ENCODE measurements around the gene HNRNPA3. TPM values are rescaled to one million over a fixed set of nuclear protein-coding genes. Genes with fewer than 3 reads are reported as not detected.

Gene HNRNPA3
- total and polyA plus RNA-seq, 2 experiments from 2014 or later, result 151 to 290 TPM

DNA sequence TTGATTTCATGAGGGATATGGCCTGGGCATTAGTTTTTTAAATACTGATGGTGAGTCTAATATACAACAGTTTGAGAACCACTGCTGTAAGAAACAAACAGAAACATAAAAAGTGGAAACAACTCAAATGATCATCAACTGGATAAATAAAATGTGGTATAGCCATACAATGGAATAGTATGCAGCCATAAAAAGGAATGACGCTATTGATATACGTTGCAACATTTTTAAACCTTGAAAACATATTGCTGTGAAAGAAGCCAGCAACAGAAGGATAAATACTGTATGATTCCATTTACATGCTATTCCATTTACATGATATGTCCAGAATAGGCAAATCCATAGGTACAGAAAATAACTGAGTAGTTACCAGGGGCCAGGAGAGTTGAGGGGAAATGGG lies 45.5 kb downstream of the HNRNPA3 start (continued):
- TF ChIP-seq, protein P1, sequence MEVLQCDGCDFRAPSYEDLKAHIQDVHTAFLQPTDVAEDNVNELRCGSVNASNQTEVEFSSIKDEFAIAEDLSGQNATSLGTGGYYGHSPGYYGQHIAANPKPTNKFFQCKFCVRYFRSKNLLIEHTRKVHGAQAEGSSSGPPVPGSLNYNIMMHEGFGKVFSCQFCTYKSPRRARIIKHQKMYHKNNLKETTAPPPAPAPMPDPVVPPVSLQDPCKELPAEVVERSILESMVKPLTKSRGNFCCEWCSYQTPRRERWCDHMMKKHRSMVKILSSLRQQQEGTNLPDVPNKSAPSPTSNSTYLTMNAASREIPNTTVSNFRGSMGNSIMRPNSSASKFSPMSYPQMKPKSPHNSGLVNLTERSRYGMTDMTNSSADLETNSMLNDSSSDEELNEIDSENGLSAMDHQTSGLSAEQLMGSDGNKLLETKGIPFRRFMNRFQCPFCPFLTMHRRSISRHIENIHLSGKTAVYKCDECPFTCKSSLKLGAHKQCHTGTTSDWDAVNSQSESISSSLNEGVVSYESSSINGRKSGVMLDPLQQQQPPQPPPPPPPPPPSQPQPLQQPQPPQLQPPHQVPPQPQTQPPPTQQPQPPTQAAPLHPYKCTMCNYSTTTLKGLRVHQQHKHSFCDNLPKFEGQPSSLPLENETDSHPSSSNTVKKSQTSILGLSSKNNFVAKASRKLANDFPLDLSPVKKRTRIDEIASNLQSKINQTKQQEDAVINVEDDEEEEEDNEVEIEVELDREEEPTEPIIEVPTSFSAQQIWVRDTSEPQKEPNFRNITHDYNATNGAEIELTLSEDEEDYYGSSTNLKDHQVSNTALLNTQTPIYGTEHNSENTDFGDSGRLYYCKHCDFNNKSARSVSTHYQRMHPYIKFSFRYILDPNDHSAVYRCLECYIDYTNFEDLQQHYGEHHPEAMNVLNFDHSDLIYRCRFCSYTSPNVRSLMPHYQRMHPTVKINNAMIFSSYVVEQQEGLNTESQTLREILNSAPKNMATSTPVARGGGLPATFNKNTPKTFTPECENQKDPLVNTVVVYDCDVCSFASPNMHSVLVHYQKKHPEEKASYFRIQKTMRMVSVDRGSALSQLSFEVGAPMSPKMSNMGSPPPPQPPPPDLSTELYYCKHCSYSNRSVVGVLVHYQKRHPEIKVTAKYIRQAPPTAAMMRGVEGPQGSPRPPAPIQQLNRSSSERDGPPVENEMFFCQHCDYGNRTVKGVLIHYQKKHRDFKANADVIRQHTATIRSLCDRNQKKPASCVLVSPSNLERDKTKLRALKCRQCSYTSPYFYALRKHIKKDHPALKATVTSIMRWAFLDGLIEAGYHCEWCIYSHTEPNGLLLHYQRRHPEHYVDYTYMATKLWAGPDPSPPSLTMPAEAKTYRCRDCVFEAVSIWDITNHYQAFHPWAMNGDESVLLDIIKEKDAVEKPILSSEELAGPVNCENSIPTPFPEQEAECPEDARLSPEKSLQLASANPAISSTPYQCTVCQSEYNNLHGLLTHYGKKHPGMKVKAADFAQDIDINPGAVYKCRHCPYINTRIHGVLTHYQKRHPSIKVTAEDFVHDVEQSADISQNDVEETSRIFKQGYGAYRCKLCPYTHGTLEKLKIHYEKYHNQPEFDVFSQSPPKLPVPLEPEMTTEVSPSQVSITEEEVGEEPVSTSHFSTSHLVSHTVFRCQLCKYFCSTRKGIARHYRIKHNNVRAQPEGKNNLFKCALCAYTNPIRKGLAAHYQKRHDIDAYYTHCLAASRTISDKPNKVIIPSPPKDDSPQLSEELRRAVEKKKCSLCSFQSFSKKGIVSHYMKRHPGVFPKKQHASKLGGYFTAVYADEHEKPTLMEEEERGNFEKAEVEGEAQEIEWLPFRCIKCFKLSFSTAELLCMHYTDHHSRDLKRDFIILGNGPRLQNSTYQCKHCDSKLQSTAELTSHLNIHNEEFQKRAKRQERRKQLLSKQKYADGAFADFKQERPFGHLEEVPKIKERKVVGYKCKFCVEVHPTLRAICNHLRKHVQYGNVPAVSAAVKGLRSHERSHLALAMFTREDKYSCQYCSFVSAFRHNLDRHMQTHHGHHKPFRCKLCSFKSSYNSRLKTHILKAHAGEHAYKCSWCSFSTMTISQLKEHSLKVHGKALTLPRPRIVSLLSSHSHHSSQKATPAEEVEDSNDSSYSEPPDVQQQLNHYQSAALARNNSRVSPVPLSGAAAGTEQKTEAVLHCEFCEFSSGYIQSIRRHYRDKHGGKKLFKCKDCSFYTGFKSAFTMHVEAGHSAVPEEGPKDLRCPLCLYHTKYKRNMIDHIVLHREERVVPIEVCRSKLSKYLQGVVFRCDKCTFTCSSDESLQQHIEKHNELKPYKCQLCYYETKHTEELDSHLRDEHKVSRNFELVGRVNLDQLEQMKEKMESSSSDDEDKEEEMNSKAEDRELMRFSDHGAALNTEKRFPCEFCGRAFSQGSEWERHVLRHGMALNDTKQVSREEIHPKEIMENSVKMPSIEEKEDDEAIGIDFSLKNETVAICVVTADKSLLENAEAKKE (CRISPR knock-in tag; IDR thresholded peaks at IDR 0.05), result no peak
- TF ChIP-seq POLR2AphosphoS5 (IDR thresholded peaks at IDR 0.05; ENCODE audit: low read depth) (no peak), CREB1 (CRISPR knock-in tag; IDR thresholded peaks at IDR 0.05; ENCODE audit: low read depth) (no peak), NANOG (IDR thresholded peaks at IDR 0.05; ENCODE audit: borderline replicate concordance) (no peak), JUNB (IDR thresholded peaks at IDR 0.05; ENCODE audit: unreplicated experiment) (no peak)

DNA sequence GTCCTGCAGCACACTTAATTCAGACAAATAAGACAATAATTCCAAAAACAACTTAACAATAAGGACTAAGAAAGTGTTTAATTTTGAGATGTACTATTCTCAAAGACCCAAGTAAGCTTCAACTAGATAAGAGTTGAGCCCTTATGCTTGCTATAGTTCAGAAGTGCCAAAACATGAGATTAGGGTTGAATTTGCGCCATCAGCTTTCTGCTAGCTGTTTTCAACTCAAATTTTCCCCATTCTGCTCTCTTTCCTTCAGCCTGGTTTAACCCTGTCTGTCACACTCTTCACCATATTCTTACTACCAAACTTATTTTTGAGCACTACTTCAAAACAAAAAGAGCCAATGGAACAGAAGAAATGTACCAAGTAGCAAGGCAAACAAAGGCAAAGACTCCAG lies 47.8 kb downstream of the HNRNPA3 start:
- Mint-ChIP-seq H3K27ac (no peak overlapping the region), H3K27me3 (ENCODE audit: insufficient read depth, low read depth, poor library complexity) (peaks cover 8% of the 10 kb centered on the region), H3K36me3 (ENCODE audit: low read depth) (peaks cover 34% of the 10 kb centered on the region), H3K9me3 (peaks cover 21% of the 10 kb centered on the region), H3K4me1 (peaks cover 40% of the 10 kb centered on the region), H3K4me3 (no peak overlapping the region)
- H3K4me1 ChIP-seq (ENCODE audit: insufficient read depth), result peaks cover 25% of the 10 kb centered on the region
- no peaks in the 10 kb centered on the region for H3K9me2 ChIP-seq (ENCODE audit: insufficient read depth)
- TF ChIP-seq CREB1 (CRISPR knock-in tag; IDR thresholded peaks at IDR 0.05; ENCODE audit: low read depth), result no peak
- TF ChIP-seq STAT1 (IDR thresholded peaks at IDR 0.05; ENCODE audit: unreplicated experiment), result no peak
- no peak for TF ChIP-seq ZNF331 (CRISPR knock-in tag; IDR thresholded peaks at IDR 0.05; ENCODE audit: low read depth)
- TF ChIP-seq NANOG (IDR thresholded peaks at IDR 0.05; ENCODE audit: borderline replicate concordance), result no peak
- TF ChIP-seq, protein P2, sequence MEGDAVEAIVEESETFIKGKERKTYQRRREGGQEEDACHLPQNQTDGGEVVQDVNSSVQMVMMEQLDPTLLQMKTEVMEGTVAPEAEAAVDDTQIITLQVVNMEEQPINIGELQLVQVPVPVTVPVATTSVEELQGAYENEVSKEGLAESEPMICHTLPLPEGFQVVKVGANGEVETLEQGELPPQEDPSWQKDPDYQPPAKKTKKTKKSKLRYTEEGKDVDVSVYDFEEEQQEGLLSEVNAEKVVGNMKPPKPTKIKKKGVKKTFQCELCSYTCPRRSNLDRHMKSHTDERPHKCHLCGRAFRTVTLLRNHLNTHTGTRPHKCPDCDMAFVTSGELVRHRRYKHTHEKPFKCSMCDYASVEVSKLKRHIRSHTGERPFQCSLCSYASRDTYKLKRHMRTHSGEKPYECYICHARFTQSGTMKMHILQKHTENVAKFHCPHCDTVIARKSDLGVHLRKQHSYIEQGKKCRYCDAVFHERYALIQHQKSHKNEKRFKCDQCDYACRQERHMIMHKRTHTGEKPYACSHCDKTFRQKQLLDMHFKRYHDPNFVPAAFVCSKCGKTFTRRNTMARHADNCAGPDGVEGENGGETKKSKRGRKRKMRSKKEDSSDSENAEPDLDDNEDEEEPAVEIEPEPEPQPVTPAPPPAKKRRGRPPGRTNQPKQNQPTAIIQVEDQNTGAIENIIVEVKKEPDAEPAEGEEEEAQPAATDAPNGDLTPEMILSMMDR (conservative IDR thresholded peaks at IDR 0.05; ENCODE audit: low read depth in 2 of 2), result no peak
- TF ChIP-seq, protein P3, sequence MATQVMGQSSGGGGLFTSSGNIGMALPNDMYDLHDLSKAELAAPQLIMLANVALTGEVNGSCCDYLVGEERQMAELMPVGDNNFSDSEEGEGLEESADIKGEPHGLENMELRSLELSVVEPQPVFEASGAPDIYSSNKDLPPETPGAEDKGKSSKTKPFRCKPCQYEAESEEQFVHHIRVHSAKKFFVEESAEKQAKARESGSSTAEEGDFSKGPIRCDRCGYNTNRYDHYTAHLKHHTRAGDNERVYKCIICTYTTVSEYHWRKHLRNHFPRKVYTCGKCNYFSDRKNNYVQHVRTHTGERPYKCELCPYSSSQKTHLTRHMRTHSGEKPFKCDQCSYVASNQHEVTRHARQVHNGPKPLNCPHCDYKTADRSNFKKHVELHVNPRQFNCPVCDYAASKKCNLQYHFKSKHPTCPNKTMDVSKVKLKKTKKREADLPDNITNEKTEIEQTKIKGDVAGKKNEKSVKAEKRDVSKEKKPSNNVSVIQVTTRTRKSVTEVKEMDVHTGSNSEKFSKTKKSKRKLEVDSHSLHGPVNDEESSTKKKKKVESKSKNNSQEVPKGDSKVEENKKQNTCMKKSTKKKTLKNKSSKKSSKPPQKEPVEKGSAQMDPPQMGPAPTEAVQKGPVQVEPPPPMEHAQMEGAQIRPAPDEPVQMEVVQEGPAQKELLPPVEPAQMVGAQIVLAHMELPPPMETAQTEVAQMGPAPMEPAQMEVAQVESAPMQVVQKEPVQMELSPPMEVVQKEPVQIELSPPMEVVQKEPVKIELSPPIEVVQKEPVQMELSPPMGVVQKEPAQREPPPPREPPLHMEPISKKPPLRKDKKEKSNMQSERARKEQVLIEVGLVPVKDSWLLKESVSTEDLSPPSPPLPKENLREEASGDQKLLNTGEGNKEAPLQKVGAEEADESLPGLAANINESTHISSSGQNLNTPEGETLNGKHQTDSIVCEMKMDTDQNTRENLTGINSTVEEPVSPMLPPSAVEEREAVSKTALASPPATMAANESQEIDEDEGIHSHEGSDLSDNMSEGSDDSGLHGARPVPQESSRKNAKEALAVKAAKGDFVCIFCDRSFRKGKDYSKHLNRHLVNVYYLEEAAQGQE (IDR thresholded peaks at IDR 0.05; ENCODE audit: unreplicated experiment), result no peak
- no peak for TF ChIP-seq EZH2 (IDR thresholded peaks at IDR 0.05; ENCODE audit: low read depth, unreplicated experiment)
- TF ChIP-seq ZNF114 (CRISPR knock-in tag; IDR thresholded peaks at IDR 0.05), result no peak
- TF ChIP-seq POLR2AphosphoS5 (IDR thresholded peaks at IDR 0.05; ENCODE audit: low read depth), result no peak
- no peak for TF ChIP-seq JUNB (IDR thresholded peaks at IDR 0.05; ENCODE audit: unreplicated experiment)
- TF ChIP-seq, protein P4, sequence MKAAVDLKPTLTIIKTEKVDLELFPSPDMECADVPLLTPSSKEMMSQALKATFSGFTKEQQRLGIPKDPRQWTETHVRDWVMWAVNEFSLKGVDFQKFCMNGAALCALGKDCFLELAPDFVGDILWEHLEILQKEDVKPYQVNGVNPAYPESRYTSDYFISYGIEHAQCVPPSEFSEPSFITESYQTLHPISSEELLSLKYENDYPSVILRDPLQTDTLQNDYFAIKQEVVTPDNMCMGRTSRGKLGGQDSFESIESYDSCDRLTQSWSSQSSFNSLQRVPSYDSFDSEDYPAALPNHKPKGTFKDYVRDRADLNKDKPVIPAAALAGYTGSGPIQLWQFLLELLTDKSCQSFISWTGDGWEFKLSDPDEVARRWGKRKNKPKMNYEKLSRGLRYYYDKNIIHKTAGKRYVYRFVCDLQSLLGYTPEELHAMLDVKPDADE (IDR thresholded peaks at IDR 0.05), result no peak
- H3K79me2 ChIP-seq (replicated peaks; ENCODE audit: insufficient read depth), result peaks cover 80% of the 10 kb centered on the region
- no peaks in the 10 kb centered on the region for H3F3A ChIP-seq (replicated peaks; ENCODE audit: low read depth)
- DNase-seq (ENCODE audit: low spot score) (no peak), ATAC-seq (no peak)
- no peak overlapping the region for H3K4me2 ChIP-seq
- H3K27ac ChIP-seq (ENCODE audit: low read depth), result no peak overlapping the region
- peaks cover 49% of the 10 kb centered on the region for H4K20me1 ChIP-seq (replicated peaks; ENCODE audit: insufficient read depth)
- H3K36me3 ChIP-seq (ENCODE audit: insufficient read depth), result 0 out of 2 replicates have a peak, but pooled peaks cover 6% of the 10 kb centered on the region
- no peaks in the 10 kb centered on the region for H3K27me3 ChIP-seq (ENCODE audit: insufficient read depth)
- no peak overlapping the region for H2AFZ ChIP-seq
- H3K4me3 ChIP-seq, result no peak overlapping the region
